ENCODE data around the gene MAG. TPM values are rescaled to one million over a fixed set of nuclear protein-coding genes. Genes with fewer than 3 reads are reported as not detected.

The MAG gene
- total RNA-seq, 2 donors from 2014 or later = not detected

- TF ChIP-seq, protein P1, sequence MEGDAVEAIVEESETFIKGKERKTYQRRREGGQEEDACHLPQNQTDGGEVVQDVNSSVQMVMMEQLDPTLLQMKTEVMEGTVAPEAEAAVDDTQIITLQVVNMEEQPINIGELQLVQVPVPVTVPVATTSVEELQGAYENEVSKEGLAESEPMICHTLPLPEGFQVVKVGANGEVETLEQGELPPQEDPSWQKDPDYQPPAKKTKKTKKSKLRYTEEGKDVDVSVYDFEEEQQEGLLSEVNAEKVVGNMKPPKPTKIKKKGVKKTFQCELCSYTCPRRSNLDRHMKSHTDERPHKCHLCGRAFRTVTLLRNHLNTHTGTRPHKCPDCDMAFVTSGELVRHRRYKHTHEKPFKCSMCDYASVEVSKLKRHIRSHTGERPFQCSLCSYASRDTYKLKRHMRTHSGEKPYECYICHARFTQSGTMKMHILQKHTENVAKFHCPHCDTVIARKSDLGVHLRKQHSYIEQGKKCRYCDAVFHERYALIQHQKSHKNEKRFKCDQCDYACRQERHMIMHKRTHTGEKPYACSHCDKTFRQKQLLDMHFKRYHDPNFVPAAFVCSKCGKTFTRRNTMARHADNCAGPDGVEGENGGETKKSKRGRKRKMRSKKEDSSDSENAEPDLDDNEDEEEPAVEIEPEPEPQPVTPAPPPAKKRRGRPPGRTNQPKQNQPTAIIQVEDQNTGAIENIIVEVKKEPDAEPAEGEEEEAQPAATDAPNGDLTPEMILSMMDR (conservative IDR thresholded peaks at IDR 0.05) = no peak
- no peaks in the 10 kb centered on the region for H3K4me1 ChIP-seq (ENCODE audit: control insufficient read depth, insufficient read depth, low read length)
- Mint-ChIP-seq H3K9me3 (no peaks in the 10 kb centered on the region), H3K27ac (no peak overlapping the region), H3K36me3 (ENCODE audit: low read depth) (peaks cover 35% of the 10 kb centered on the region), H3K27me3 (ENCODE audit: insufficient read depth) (peaks cover 15% of the 10 kb centered on the region), H3K4me3 (no peak overlapping the region), H3K4me1 (no peaks in the 10 kb centered on the region)
- H3K9me3 ChIP-seq (ENCODE audit: control insufficient read depth, low read length) = no peaks in the 10 kb centered on the region
- no peak overlapping the region for H3K4me3 ChIP-seq (ENCODE audit: low read length)
- DNase-seq = no peak
- H3K27ac ChIP-seq (ENCODE audit: low read depth, low read length) = peak overlapping the region; percentile 17
- H3K27me3 ChIP-seq (ENCODE audit: control insufficient read depth, insufficient read depth, low read length, poor library complexity, severe bottlenecking) = no peaks in the 10 kb centered on the region
- H3K9ac ChIP-seq (ENCODE audit: extremely low read depth, low read length, poor library complexity, severe bottlenecking) = no peak overlapping the region
- peaks cover 29% of the 10 kb centered on the region for H3K36me3 ChIP-seq (ENCODE audit: control insufficient read depth, insufficient read depth, low read length)
- WGBS, 2 experiments (ENCODE audit: insufficient coverage in 1 of 2, insufficient read length in 1 of 2) = 95 to 96% methylated on average over 32 to 45 of the region's 45 CpGs
These were observed 13.2 kb upstream of the MAG start for GRCh38 chr19:35278578-35279284.

DNA sequence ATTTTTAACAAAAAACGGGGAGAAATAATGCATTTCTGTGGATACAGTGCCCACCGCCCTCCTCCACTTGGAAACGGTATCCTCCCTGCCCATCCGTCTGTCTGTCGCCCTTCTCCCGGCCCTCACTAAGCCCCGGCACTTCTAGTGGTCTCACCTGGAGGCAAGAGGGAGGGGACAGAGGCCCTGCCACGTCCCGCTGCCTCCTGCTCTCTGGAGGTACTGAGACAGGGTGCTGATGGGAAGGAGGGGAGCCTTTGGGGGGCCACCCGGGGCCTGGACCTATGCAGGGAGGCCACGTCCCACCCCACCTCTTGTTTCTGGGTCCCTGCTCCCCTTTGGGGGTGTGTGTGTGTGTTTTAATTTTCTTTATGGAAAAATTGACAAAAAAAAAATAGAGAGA is 12.6 kb upstream of the MAG start:
- Histone ChIP-seq H3K4me3 (ENCODE audit: low read length) (no peak overlapping the region), H3K27me3 (ENCODE audit: control insufficient read depth, insufficient read depth, low read length, poor library complexity, severe bottlenecking) (no peaks in the 10 kb centered on the region), H3K4me1 (ENCODE audit: control insufficient read depth, insufficient read depth, low read length) (no peaks in the 10 kb centered on the region), H3K27ac (ENCODE audit: low read depth, low read length) (no peak overlapping the region), H3K9me3 (ENCODE audit: control insufficient read depth, low read length) (no peaks in the 10 kb centered on the region), H3K9ac (ENCODE audit: extremely low read depth, low read length, poor library complexity, severe bottlenecking) (no peak overlapping the region), H3K36me3 (ENCODE audit: control insufficient read depth, insufficient read depth, low read length) (peaks cover 22% of the 10 kb centered on the region)
- Mint-ChIP-seq H3K27me3 (ENCODE audit: insufficient read depth) (peaks cover 15% of the 10 kb centered on the region), H3K36me3 (ENCODE audit: low read depth) (peaks cover 28% of the 10 kb centered on the region), H3K9me3 (no peaks in the 10 kb centered on the region), H3K4me1 (no peaks in the 10 kb centered on the region), H3K27ac (no peak overlapping the region), H3K4me3 (no peak overlapping the region)
- no peak for DNase-seq
- TF ChIP-seq, protein P1 (conservative IDR thresholded peaks at IDR 0.05) = no peak
- 77 to 88% methylated on average over 8 to 11 of the region's 11 CpGs for WGBS, 2 experiments (ENCODE audit: insufficient coverage in 1 of 2, insufficient read length in 1 of 2)

DNA sequence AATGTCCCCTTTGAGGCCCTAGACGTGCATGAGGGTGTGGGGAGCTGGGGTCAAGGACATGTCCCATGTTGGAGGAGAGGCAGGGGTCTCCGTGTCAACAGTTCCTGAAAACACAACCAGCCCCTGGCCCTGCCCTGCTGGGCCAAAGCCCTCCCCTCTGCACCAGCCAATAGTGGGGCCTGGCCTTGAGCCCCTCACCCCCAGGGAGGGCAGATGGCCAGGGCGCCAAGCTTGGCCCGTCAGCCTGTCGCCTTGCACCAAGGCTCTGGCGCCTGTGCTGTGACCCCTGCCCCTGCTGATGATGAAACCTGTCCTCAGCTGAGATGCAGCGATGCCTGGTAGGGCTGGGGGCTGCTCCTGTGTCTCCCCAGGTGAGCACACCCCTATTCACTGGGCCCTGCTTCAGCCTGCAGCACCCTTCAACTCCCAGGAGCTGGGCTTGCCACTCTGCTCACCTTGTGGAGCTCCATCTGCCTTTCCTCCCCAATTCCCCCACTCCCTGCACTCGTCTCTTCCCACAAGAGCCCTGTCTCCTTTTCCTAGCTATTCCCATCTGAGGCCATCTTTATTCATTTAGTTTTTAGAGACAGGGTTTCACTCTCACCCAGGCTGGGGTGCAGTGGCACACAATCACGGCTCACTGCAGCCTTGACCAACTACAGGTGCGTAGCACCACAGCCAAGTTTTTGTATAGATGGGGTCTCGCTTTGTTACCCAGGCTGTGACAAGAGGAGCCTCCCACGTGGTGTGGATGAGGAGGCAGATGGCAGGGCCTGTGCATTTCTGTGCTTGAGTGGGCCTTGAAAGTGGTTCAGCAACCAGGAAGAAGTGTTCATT is 11.8 kb upstream of the MAG start:
- Histone ChIP-seq H3K27ac (ENCODE audit: low read depth, low read length) (peak overlapping the region; percentile 57), H3K36me3 (ENCODE audit: control insufficient read depth, insufficient read depth, low read length) (peaks cover 16% of the 10 kb centered on the region), H3K4me3 (ENCODE audit: low read length) (no peak overlapping the region), H3K27me3 (ENCODE audit: control insufficient read depth, insufficient read depth, low read length, poor library complexity, severe bottlenecking) (no peaks in the 10 kb centered on the region), H3K9me3 (ENCODE audit: control insufficient read depth, low read length) (no peaks in the 10 kb centered on the region), H3K9ac (ENCODE audit: extremely low read depth, low read length, poor library complexity, severe bottlenecking) (no peak overlapping the region), H3K4me1 (ENCODE audit: control insufficient read depth, insufficient read depth, low read length) (no peaks in the 10 kb centered on the region)
- H3K27me3 Mint-ChIP-seq (ENCODE audit: insufficient read depth) = peaks cover 15% of the 10 kb centered on the region
- H3K27ac Mint-ChIP-seq = peak overlapping the region; percentile 27
- no peaks in the 10 kb centered on the region for H3K9me3 Mint-ChIP-seq
- H3K4me1 Mint-ChIP-seq = peaks cover 5% of the 10 kb centered on the region
- peaks cover 21% of the 10 kb centered on the region for H3K36me3 Mint-ChIP-seq (ENCODE audit: low read depth)
- TF ChIP-seq, protein P1 (conservative IDR thresholded peaks at IDR 0.05) = no peak
- no peak for DNase-seq
- H3K4me3 Mint-ChIP-seq = no peak overlapping the region
- WGBS, 2 experiments (ENCODE audit: insufficient coverage in 1 of 2, insufficient read length in 1 of 2) = 89 to 93% methylated on average over 5 to 12 of the region's 12 CpGs

All from endodermal cell (in vitro differentiated cells).